Measurements from ENCODE around the gene BEND4.

The BEND4 gene

DNA sequence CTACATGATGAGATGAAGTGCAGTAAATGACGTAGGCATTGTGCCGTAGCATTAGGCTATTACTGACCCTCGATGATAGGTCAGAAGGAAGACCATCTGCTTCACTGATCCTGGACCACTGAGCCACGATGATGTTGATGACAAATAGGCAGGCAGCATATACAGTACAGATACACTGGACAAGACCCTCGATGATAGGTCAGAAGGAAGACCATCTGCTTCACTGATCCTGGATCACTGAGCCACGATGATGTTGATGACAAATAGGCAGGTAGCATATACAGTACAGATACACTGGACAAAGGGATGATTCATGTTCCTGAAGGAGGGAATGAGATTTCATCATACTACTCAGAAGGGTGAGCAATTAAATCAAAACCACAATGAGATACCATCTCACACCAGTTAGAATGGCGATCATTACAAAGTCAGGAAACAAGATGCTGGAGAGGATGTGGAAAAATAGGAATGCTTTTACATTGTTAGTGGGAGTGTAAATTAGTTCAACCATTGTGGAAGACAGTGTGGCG, 50.9 kb downstream of the BEND4 start:
- DNase-seq, result no peak

DNA sequence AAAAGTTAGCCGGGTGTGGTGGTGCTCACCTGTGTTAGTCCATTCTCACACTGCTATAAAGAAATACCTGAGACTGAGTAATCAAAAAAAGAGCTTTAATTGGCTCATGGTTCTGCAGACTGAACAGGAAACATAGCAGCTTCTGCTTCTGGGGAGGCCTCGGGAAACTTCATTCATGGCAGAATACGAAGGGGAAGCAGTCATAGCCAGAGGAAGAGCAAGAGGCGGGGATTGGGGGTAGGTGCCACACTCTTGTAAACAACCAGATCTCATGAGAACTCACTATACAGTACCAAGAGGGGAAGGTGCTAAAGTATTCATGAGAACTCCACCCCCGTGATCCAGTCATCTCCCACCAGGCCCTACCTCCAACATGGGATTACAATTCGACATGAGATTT, 64.1 kb downstream of the BEND4 start:
- no peak for DNase-seq

DNA sequence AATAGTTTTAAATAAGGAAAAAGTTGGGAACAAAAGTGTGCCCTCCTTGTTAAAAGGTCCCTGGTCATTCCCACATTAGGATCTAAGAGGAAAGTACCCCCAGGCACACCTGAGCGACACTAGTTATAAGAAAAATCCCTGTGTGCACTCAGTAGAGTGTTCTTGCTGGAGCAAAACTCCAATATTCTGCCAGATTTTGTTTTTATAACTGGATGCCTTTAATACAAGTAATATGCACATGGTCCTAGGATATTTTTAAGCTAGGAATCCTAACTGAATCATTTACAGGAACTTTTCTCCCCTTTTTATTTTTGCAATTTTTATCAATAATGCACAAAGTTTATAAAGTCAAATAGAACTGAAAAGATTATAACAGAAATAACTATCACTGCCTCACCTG, 68.6 kb downstream of the BEND4 start:
- no peak for DNase-seq

DNA sequence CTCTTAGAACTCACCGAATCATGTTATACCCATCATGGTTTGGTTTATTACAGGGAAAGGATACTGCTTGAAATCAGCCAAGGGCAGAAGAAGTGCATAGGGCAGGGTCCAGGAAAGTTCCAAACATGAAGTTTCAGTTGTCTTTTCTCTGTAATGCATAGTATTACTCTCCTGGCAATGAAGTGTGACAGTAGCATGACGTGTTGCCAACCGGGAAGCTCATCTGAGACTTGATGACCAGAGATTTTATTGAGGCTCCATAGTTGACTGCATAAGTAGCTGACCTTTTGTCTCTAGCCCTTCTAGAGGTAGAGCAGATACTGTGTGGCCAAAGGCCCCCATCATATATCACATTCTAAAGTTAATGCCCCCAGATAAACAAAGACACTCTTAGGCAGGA, 72.1 kb downstream of the BEND4 start:
- no peak for DNase-seq

DNA sequence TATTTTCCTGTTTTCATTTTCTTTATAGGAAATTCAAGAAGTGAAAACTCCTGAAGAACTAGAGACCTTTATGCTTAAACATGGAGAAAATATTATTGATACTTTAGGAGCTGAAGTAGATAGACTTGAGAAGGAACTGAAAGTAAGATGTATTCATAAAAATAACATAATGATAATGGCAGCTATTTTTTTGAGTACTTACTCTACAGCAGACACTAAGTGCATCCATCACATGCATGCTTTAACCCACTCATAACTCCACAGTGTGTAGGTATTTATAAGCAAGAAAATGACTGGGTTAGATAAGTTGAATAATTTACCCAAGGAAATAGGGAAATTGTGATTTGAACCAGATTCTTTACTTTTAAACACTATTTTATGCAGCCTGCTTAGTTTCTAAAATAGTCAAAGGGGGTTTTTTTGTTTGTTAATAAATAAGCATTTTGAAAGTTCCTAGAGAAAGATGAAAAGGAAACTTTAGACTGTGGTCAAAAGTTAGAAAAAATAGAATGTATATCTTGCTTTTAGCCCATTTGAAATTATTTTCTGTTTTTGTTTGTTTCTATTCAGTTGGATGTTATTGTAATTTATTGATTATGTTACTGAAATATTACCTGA, 74.2 kb downstream of the BEND4 start:
- DNase-seq, result no peak

DNA sequence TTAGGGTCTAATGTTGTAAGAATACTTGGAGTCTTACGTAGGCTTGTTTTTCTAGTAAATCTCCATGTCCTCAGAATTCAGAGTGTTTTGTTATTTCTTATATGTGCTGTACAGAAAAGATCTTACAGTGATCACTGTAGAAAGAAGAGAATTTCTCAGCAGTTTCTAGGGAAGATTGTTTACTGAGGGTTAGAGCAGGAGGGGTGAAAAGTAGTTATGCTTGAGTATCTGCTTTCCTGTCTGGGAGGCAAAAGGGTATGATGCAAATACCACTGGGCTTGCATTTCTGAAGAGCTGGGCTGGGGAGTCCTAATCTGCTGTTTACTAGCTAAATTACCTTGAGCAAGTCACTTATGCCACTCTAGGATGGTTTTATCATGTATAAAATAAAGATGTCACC, 78.2 kb downstream of the BEND4 start:
- no peak for DNase-seq

DNA sequence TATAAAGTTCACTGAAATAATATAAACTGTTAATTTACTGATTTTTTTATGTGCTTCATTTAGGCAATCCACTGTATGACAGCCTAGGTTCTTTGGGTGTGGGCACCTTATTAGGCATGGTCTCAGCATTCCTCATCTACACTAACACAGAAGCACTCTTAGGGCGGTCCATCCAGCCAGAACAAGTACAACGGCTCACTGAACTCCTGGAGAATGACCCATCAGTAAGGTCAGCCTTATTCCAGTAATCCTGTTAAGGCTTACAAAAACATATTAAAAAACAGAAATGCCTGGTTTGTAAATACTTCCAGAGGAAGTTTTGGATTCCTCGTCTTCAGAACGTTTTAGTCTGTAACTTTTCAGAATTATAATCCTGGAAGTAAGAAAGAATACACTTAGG, 82.0 kb downstream of the BEND4 start:
- DNase-seq, result no peak

DNA sequence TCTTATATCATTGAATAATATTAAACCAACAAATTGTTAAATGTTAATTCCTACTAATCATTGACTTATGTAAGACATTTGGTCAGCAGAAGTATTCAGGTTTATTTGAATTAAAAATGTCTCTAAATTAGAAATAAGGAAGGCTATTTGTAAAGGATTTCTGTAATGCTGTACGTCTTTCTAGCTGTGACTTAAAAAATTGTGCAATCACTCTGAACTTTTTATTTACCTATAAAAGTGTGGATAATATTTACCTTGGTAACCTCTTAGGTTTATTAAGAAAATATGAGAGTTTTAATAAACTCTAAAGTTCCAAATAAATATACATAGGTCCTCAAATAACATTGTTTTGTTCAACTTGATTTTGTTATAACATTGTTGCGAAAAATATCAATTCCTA, 85.2 kb downstream of the BEND4 start:
- no peak for DNase-seq

DNA sequence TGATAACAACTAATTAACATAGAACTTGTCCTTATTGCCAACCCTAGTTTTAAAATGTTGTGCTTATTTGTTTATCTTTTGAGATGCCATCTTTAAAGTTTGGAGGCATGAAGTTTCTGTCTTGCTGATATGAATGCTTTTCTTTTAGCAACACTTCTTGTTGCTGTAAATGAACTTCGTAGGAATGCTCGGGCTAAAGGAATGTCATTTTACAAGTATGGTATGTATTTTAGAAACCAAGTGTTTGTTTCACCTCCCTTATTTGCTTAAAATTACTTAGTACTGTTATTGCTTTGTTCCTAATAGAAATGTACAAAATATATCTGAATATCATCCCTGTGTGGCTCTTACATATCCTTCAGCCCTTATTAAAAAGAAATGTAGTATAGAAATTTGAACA, 86.1 kb downstream of the BEND4 start:
- DNase-seq, result no peak
